ENCODE data around the gene SPTBN1. TPM values are rescaled to one million over a fixed set of nuclear protein-coding genes. Genes with fewer than 3 reads are reported as not detected.
A peak's percentile ranks its signal among the peaks of the same experiment; 100 is the strongest.

SPTBN1 gene
- total RNA-seq, 1 donor from 2014 or later: 813 TPM

DNA sequence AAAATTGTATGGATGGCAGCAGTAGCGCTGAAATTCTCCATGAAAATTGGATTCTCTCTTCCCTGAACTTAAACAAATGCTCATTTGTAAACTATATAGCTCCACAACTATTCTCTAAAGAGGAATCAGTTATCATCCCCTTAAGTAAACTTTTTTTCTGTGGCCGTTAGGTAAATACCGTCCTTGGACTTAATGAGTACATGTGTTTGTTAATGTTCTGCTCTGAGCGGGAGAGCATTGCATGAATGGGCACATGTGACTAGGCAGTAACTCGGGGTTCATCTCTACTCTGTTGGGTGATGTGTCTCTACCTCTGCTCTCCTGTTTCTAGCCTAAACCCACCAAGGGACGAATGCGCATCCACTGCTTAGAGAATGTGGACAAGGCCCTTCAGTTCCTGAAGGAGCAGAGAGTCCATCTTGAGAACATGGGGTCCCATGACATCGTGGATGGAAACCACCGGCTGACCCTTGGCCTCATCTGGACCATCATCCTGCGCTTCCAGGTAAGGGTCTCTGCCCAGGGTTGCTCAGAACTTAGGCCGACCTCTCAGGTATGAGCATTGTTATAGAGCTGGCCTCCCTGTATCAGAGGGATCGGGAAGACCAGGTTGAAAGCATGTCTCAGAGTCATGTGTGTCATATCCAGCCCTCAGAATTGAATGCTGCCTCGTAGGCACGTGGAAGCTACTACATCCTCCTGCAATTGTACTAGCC lies 155.9 kb downstream of the SPTBN1 start:
- Histone ChIP-seq H3K27me3 (no peaks in the 10 kb centered on the region), H3K36me3 (peaks cover 27% of the 10 kb centered on the region), H3K27ac (no peak overlapping the region), H3K4me3 (no peak overlapping the region), H3K4me1 (peaks cover 41% of the 10 kb centered on the region), H3K9me3 (no peaks in the 10 kb centered on the region)
- no peak for DNase-seq
- intact Hi-C loops (cut with DNase I): no loop called here
- TF ChIP-seq, protein P1, sequence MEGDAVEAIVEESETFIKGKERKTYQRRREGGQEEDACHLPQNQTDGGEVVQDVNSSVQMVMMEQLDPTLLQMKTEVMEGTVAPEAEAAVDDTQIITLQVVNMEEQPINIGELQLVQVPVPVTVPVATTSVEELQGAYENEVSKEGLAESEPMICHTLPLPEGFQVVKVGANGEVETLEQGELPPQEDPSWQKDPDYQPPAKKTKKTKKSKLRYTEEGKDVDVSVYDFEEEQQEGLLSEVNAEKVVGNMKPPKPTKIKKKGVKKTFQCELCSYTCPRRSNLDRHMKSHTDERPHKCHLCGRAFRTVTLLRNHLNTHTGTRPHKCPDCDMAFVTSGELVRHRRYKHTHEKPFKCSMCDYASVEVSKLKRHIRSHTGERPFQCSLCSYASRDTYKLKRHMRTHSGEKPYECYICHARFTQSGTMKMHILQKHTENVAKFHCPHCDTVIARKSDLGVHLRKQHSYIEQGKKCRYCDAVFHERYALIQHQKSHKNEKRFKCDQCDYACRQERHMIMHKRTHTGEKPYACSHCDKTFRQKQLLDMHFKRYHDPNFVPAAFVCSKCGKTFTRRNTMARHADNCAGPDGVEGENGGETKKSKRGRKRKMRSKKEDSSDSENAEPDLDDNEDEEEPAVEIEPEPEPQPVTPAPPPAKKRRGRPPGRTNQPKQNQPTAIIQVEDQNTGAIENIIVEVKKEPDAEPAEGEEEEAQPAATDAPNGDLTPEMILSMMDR (IDR thresholded peaks at IDR 0.05): no peak
- no peak for ATAC-seq

DNA sequence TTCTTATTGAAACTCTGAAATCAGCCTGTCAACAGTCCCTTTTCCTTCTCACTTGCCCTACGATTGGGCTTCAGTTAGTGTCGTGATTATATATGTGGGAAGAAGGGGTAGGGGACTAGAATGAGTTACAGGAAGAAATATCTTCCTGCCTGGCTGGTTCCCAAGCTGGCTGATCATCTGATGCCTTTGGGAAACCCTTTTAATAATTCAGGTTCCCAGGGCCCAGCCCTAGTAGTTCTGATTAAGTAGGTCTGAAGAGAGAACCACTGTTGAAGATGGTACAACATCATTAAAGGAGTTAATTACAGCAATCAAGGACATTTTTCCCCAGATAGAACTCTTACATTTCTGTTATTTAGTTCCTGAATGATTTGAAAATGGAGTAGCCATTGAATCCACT lies 157.3 kb downstream of the SPTBN1 start:
- TF ChIP-seq, protein P1 (IDR thresholded peaks at IDR 0.05): no peak
- H3K27ac ChIP-seq: no peak overlapping the region
- H3K9me3 ChIP-seq: no peaks in the 10 kb centered on the region
- intact Hi-C loops (cut with DNase I): no loop called here
- ATAC-seq (no peak), DNase-seq (no peak)
- H3K36me3 ChIP-seq: peaks cover 41% of the 10 kb centered on the region
- no peak overlapping the region for H3K4me3 ChIP-seq
- peaks cover 44% of the 10 kb centered on the region for H3K4me1 ChIP-seq
- no peaks in the 10 kb centered on the region for H3K27me3 ChIP-seq

DNA sequence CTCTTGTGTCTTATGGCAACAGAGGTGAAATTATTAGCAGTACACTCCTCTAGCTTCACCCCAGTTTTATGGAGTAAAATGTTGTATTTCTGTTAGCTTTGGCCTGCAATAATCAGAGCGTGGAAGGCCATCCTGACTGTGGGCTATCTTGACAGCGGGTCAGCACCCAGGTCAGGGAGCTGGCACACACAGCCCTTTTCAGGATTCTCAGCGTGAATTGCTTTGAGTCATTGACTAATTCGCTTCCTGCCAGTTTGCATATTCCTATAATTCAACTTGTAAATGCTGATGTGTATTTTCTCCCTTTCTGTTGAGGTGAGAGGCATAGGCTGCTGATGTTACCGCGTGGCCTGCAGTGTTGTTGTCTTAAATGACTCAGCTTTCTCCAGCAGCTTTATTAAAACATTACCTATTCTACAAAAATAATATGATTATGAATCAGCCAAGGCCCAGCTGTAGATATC lies 157.7 kb downstream of the SPTBN1 start:
- peaks cover 44% of the 10 kb centered on the region for H3K4me1 ChIP-seq
- no peaks in the 10 kb centered on the region for H3K27me3 ChIP-seq
- no peak overlapping the region for H3K27ac ChIP-seq

DNA sequence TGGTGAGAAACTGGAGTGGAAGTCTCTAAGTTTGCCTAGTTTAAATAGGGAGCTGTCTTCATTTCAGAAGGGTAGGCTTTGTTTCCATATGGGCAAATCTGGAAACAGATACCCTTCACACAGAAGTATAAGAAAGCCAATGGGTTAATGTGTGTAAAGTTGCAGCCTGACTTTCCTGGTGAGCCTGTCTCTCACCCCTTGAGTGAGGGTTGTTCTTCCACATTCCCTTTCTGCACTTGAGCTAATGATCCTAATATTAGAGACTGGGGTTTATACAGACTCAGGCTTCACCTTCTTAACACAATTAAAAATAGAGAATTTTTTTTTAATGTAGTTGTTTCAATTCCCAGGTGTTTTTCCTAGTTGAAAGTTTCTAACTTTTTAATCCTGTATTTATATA lies 158.7 kb downstream of the SPTBN1 start:
- ATAC-seq (peak; percentile 58), DNase-seq (no peak)
- no peaks in the 10 kb centered on the region for H3K27me3 ChIP-seq
- H3K36me3 ChIP-seq: peaks cover 45% of the 10 kb centered on the region
- intact Hi-C loops (cut with DNase I): no loop called here
- H3K4me3 ChIP-seq: no peak overlapping the region
- H3K4me1 ChIP-seq: peaks cover 47% of the 10 kb centered on the region
- H3K9me3 ChIP-seq: no peaks in the 10 kb centered on the region
- no peak overlapping the region for H3K27ac ChIP-seq
- TF ChIP-seq, protein P1 (IDR thresholded peaks at IDR 0.05): no peak

More for the DNA sequence above, 157.7 kb downstream of the SPTBN1 start:
- TF ChIP-seq, protein P1 (IDR thresholded peaks at IDR 0.05): no peak
- H3K4me3 ChIP-seq: no peak overlapping the region
- DNase-seq (no peak), ATAC-seq (peak; percentile 17)
- intact Hi-C loops (cut with DNase I): no loop called here
- peaks cover 45% of the 10 kb centered on the region for H3K36me3 ChIP-seq
- H3K9me3 ChIP-seq: no peaks in the 10 kb centered on the region

DNA sequence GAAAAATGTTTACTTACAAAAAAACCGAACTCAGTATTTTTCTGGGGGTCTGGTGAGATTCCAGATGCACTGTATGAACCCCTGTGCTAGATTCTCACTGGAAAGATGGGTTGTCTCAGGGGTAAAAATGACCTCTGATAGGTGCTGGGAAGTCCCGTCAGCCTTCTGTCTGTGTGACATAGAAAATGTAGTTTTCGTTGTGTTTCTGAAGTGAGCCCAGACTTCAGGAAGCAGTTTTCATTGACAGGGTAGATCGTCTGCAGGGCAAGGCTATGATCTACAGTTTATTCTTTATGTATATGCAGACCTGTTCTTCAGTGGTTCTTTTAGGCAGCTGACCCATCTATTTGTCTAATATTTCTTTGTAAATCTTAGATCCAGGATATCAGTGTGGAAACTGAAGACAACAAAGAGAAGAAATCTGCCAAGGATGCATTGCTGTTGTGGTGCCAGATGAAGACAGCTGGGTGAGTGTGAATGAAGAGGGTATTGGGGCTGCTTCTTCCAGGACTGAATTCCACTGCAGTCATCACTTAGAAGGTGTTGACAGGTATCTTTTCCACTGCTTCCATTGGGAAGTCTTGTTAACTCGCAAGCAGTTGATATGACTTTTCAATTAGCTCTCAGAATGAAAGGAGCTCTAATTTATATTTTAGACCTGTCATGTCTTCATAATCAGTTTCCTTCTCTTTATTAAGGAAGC lies 159.9 kb downstream of the SPTBN1 start:
- no peak for ATAC-seq
- H3K27ac ChIP-seq: no peak overlapping the region
- H3K9me3 ChIP-seq: no peaks in the 10 kb centered on the region
- no peak for DNase-seq
- intact Hi-C loops (cut with DNase I): no loop called here
- peaks cover 49% of the 10 kb centered on the region for H3K36me3 ChIP-seq
- no peaks in the 10 kb centered on the region for H3K27me3 ChIP-seq
- TF ChIP-seq, protein P1 (IDR thresholded peaks at IDR 0.05): no peak
- H3K4me1 ChIP-seq: peaks cover 46% of the 10 kb centered on the region
- no peak overlapping the region for H3K4me3 ChIP-seq

Measured in upper lobe of right lung (tissue), 1 donor.